A673 (cell line): ENCODE data around the gene HPCAL4. TPM values are rescaled to one million over a fixed set of nuclear protein-coding genes. Genes with fewer than 3 reads are reported as not detected.
A peak's percentile ranks its signal among the peaks of the same experiment; 100 is the strongest.

Experiments used
- BruUV-seq: library from RNA; stranded (reverse); fragments of 400-500 nt; replicated peaks from 2 replicates; lab custom pipeline; 2021; lab: Mats Ljungman, UMichigan
- CTCF ChIA-PET: fragments of 300-600 bp; sonication (Branson Sonifier 250); formaldehyde crosslinking; loops from one replicate; lab custom pipeline; 2022; ENCODE audit warnings: antibody characterized with exemption; lab: Charles Lee
- POLR2A ChIA-PET: fragments of 300-600 bp; sonication (Branson Sonifier 250); formaldehyde crosslinking; loops from one replicate; lab custom pipeline; 2022; ENCODE audit warnings: antibody characterized with exemption; ENCODE audit not compliant: low non-redundant PET; lab: Charles Lee
- DNase-seq: peaks from one replicate; pipeline ENCODE4 v3.0.0-alpha.2; 2015; ENCODE audit warnings: low spot score
- H3K27ac ChIP-seq: fragments of 200-600 bp; sonication (generic); 2 replicates; pipeline ENCODE4 v1.5.1; 2016; ENCODE audit warnings: mixed run types, low read depth, mild to moderate bottlenecking, mixed read lengths, antibody characterized with exemption, low read length; ENCODE audit not compliant: poor library complexity, severe bottlenecking
- H3K27me3 ChIP-seq: fragments of 200-600 bp; sonication (generic); replicated peaks from 2 replicates; pipeline ENCODE4 v1.6.1; 2017; ENCODE audit warnings: mixed run types, low read depth, mild to moderate bottlenecking, mixed read lengths, antibody characterized with exemption, low read length; ENCODE audit not compliant: insufficient read depth, poor library complexity
- H3K36me3 ChIP-seq: fragments of 200-600 bp; sonication (generic); 2 replicates; pipeline ENCODE4 v1.6.1; 2016; ENCODE audit warnings: mixed run types, mild to moderate bottlenecking, mixed read lengths, antibody characterized with exemption, low read length; ENCODE audit not compliant: insufficient read depth, poor library complexity, severe bottlenecking
- H3K4me1 ChIP-seq: fragments of 200-600 bp; sonication (generic); 2 replicates; pipeline ENCODE4 v1.6.1; 2017; ENCODE audit warnings: mixed run types, mild to moderate bottlenecking, mixed read lengths, antibody characterized with exemption, low read length; ENCODE audit not compliant: insufficient read depth, poor library complexity, severe bottlenecking
- H3K4me3 ChIP-seq: fragments of 200-600 bp; sonication (generic); 2 replicates; pipeline ENCODE4 v1.5.1; 2016; ENCODE audit warnings: low read depth, mixed run types, mild to moderate bottlenecking, mixed read lengths, low read length; ENCODE audit not compliant: poor library complexity, severe bottlenecking
- H3K9me3 ChIP-seq: fragments of 200-600 bp; sonication (generic); 2 replicates; pipeline ENCODE4 v1.6.1; 2016; ENCODE audit warnings: mixed run types, low read depth, mild to moderate bottlenecking, mixed read lengths, antibody characterized with exemption, low read length; ENCODE audit not compliant: poor library complexity, severe bottlenecking
- EZH2 ChIP-seq: fragments of 200-600 bp; sonication (generic); IDR thresholded peaks from 2 replicates; pipeline ENCODE4 v1.6.1; 2017; ENCODE audit warnings: borderline replicate concordance, low read depth, mild to moderate bottlenecking, mixed read lengths, antibody characterized with exemption, low read length; ENCODE audit not compliant: poor library complexity, severe bottlenecking
- intact Hi-C: fragments of 100-400 bp; cut with micrococcal nuclease; formaldehyde crosslinking; loops from one replicate; pipeline ENCODE4 v1.10.0; 2022; ENCODE audit not compliant: unreplicated experiment
- total RNA-seq: library from RNA; stranded (reverse); gene quantifications from 2 replicates; pipeline ENCODE4 v1.2.3, GENCODE V29; 2021
- TF ChIP-seq, protein P1 (sequence below): fragments of 300-800, 200-600 bp; sonication (generic); conservative IDR thresholded peaks from 2 replicates; pipeline ENCODE4 v1.5.1; 2017; ENCODE audit warnings: low read depth, mild to moderate bottlenecking, antibody characterized with exemption, low read length, moderate library complexity, mixed read lengths

Gene HPCAL4
- total RNA-seq, 1 experiment from 2014 or later, result not detected

DNA sequence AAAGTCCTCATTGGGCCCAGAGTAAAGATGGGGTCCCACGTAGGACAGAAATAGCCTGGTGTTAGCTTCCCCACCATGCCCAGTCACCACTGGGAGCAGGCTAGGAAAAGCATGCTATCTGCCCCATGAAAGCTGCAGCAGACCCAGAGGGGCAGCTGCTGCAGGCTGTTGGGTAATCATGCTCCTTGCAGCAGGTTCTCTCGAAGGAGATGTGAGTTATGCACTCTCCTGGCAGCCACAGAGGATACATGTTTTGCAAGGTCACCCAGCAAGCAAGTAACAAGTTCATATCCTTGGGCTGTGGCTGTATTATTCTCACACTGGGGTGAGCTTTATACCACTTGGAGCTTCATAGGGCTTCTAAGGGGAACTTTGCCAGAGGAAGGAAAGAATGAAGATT, 42.7 kb downstream of the HPCAL4 start:
- DNase-seq, result no peak
- intact Hi-C loops, result no loop called here
- Histone ChIP-seq H3K4me3 (no peak overlapping the region), H3K27me3 (no peaks in the 10 kb centered on the region), H3K36me3 (no peaks in the 10 kb centered on the region), H3K9me3 (no peaks in the 10 kb centered on the region), H3K27ac (no peak overlapping the region), H3K4me1 (peaks cover 10% of the 10 kb centered on the region)
- POLR2A ChIA-PET, result no interaction called here
- CTCF ChIA-PET, result no interaction called here
- no peak for TF ChIP-seq EZH2
- TF ChIP-seq, protein P1, sequence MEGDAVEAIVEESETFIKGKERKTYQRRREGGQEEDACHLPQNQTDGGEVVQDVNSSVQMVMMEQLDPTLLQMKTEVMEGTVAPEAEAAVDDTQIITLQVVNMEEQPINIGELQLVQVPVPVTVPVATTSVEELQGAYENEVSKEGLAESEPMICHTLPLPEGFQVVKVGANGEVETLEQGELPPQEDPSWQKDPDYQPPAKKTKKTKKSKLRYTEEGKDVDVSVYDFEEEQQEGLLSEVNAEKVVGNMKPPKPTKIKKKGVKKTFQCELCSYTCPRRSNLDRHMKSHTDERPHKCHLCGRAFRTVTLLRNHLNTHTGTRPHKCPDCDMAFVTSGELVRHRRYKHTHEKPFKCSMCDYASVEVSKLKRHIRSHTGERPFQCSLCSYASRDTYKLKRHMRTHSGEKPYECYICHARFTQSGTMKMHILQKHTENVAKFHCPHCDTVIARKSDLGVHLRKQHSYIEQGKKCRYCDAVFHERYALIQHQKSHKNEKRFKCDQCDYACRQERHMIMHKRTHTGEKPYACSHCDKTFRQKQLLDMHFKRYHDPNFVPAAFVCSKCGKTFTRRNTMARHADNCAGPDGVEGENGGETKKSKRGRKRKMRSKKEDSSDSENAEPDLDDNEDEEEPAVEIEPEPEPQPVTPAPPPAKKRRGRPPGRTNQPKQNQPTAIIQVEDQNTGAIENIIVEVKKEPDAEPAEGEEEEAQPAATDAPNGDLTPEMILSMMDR, result no peak
- BruUV-seq, result no TSS peak

DNA sequence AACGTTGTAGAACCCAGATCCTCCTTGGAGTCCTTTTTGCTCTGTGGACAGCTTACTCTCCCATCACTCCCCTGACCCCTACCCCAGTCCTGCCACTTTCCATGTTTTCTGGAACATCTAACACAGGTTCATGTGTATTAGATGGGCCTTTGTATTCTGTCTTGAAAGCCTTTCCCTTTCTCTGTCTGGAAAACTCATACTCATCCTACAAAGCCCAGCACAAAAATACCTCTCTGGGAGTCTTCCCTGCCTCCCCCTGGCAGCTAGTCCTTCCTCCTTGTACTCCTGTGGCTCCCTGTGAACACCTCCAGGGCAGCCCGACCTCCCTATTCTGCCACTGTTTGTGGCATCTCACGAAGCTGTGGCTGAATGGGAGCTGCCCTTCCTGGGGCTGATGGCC, 44.0 kb downstream of the HPCAL4 start:
- Histone ChIP-seq H3K4me1 (peaks cover 10% of the 10 kb centered on the region), H3K27me3 (no peaks in the 10 kb centered on the region), H3K36me3 (no peaks in the 10 kb centered on the region), H3K4me3 (no peak overlapping the region), H3K9me3 (no peaks in the 10 kb centered on the region), H3K27ac (no peak overlapping the region)
- no TSS peak for BruUV-seq
- intact Hi-C loops, result no loop called here
- TF ChIP-seq, protein P1, result no peak
- no peak for TF ChIP-seq EZH2
- no peak for DNase-seq
- POLR2A ChIA-PET, result no interaction called here
- CTCF ChIA-PET, result interaction anchor here (1.2 to 1.8 kb wide), 2 partner anchors 10 to 41 kb away, joined by 5 to 6 read pairs; no protein-coding TSS in a partner anchor

DNA sequence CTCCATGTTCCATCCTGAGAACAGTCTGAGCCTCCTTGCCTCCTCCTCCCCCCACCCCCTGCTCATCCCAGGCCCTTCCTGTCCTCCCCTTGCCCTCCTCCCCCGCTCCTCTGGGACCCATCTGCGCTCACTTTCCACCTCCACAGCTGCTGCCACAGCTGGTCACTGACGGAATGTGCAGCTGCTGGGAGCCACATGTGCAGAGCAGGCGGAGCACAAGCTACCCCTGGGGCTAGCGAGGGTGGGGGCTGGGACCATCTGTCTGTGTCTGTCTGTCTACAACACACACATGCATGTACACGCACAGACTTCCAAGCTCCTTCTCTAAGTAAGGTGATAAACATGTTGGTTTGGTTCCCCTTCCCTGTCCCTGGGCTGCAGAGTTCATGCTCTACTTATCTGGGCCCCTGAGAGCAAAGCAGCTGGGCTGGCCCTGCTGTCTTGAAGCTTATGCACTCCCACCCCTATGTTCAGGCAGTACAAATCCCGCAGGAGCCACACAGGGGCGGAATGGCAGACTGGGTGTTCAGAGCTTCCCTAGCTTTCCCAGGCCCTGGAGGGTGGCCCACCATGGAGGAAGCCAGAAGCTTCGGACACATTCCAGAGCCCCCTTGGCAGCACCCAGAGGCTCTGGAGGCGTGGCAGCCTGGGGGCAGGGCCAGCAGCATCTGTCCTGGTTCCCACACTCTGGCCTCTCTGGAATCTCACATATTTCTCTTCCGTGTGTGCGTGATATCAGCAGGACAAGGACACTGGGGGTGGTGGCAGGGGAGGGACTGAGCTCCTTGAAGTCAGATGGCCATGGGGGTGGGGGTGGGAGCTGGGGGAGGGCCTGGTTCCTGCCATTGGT, 44.8 kb downstream of the HPCAL4 start:
- ChIA-PET POLR2A (interaction anchor here (0.5 kb wide), 1 partner anchor 84 kb away, joined by 3 read pairs; no protein-coding TSS in a partner anchor), CTCF (interaction anchor here (1.2 to 1.8 kb wide), 2 partner anchors 11 to 40 kb away, joined by 5 to 6 read pairs; no protein-coding TSS in a partner anchor)
- BruUV-seq, result no TSS peak
- DNase-seq, result peak; percentile 70
- no peaks in the 10 kb centered on the region for H3K36me3 ChIP-seq
- intact Hi-C loops, result no loop called here
- no peak overlapping the region for H3K27ac ChIP-seq
- TF ChIP-seq EZH2, result no peak
- TF ChIP-seq, protein P1, result 0 out of 2 replicates have a peak, but pooled peaks have one; percentile 12
- no peaks in the 10 kb centered on the region for H3K9me3 ChIP-seq
- H3K4me1 ChIP-seq, result peaks cover 10% of the 10 kb centered on the region
- no peak overlapping the region for H3K4me3 ChIP-seq
- H3K27me3 ChIP-seq, result no peaks in the 10 kb centered on the region
